OCI-LY3 (cell line): Measurements from ENCODE around the gene REXO2.

Experiments used
- EZH2phosphoT487 ChIP-seq: fragments of 200-600 bp; shearing (Covaris generic); IDR thresholded peaks from 2 replicates; pipeline ENCODE4 v1.6.1; 2018; ENCODE audit warnings: antibody characterized with exemption, mixed run types, low read depth
- TF ChIP-seq, protein P1 (sequence below): fragments of 200-600, 300-600 bp; sonication (generic); IDR thresholded peaks from 2 replicates; pipeline ENCODE4 v1.5.1; 2014; ENCODE audit warnings: antibody characterized with exemption, low read length, low read depth

- TF ChIP-seq, protein P1, sequence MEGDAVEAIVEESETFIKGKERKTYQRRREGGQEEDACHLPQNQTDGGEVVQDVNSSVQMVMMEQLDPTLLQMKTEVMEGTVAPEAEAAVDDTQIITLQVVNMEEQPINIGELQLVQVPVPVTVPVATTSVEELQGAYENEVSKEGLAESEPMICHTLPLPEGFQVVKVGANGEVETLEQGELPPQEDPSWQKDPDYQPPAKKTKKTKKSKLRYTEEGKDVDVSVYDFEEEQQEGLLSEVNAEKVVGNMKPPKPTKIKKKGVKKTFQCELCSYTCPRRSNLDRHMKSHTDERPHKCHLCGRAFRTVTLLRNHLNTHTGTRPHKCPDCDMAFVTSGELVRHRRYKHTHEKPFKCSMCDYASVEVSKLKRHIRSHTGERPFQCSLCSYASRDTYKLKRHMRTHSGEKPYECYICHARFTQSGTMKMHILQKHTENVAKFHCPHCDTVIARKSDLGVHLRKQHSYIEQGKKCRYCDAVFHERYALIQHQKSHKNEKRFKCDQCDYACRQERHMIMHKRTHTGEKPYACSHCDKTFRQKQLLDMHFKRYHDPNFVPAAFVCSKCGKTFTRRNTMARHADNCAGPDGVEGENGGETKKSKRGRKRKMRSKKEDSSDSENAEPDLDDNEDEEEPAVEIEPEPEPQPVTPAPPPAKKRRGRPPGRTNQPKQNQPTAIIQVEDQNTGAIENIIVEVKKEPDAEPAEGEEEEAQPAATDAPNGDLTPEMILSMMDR: no peak
- no peak for TF ChIP-seq EZH2phosphoT487
These were observed 57.6 kb downstream of the REXO2 start for GRCh38 chr11:114496915-114497314.
